Subcutaneous adipose tissue (tissue), 4 donors: ENCODE data around the gene MYMX. TPM values are rescaled to one million over a fixed set of nuclear protein-coding genes. Genes with fewer than 3 reads are reported as not detected.

Experiments used
- total RNA-seq, 4 donors: library from RNA; depleted of rRNA; stranded (reverse); fragments of >200 nt; gene quantifications; one replicate each; pipeline ENCODE4 v1.1.0, GENCODE V29; 2016
- TF ChIP-seq, protein P1 (sequence below): fragments of 450-650 bp; IDR thresholded peaks from one replicate; pipeline ENCODE4 v1.5.1; 2016; ENCODE audit warnings: low read depth, mild to moderate bottlenecking, control low read depth, antibody characterized with exemption, moderate library complexity

MYMX gene
- total RNA-seq, 4 donors from 2014 or later = 0.98 to 2.6 (median 1.8) TPM

DNA sequence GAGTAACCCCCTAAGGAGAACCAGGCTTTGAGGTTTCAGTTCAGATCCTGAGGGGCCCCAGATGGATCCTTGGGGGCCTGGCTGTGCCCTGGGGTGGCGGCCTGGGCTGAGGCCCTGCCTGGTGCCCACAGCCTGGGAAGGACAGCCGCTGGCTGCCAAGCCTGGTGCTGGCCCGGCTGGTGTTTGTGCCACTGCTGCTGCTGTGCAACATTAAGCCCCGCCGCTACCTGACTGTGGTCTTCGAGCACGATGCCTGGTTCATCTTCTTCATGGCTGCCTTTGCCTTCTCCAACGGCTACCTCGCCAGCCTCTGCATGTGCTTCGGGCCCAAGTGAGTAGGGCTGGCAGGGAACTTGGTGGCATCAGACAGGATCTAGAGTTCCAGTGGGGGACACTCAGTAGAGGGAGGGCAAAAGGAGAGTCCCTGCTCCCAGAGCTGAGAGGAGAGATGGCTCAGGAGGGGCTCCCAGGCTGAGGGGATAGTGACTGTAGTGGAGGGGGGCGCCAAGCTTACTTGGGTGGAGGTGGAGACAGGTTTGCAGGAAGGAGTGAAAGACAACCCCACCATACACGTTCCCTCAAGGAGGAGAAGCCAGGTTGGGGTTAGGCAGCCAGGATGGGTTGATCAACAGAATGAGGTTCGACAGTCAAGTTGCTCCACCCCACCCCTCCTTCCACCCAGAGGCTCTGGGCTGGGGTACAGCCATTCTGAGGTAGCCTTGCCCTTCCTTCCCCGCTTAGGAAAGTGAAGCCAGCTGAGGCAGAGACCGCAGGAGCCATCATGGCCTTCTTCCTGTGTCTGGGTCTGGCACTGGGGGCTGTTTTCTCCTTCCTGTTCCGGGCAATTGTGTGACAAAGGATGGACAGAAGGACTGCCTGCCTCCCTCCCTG is 16.2 kb downstream of the MYMX start:
- TF ChIP-seq, protein P1, sequence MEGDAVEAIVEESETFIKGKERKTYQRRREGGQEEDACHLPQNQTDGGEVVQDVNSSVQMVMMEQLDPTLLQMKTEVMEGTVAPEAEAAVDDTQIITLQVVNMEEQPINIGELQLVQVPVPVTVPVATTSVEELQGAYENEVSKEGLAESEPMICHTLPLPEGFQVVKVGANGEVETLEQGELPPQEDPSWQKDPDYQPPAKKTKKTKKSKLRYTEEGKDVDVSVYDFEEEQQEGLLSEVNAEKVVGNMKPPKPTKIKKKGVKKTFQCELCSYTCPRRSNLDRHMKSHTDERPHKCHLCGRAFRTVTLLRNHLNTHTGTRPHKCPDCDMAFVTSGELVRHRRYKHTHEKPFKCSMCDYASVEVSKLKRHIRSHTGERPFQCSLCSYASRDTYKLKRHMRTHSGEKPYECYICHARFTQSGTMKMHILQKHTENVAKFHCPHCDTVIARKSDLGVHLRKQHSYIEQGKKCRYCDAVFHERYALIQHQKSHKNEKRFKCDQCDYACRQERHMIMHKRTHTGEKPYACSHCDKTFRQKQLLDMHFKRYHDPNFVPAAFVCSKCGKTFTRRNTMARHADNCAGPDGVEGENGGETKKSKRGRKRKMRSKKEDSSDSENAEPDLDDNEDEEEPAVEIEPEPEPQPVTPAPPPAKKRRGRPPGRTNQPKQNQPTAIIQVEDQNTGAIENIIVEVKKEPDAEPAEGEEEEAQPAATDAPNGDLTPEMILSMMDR = no peak

DNA sequence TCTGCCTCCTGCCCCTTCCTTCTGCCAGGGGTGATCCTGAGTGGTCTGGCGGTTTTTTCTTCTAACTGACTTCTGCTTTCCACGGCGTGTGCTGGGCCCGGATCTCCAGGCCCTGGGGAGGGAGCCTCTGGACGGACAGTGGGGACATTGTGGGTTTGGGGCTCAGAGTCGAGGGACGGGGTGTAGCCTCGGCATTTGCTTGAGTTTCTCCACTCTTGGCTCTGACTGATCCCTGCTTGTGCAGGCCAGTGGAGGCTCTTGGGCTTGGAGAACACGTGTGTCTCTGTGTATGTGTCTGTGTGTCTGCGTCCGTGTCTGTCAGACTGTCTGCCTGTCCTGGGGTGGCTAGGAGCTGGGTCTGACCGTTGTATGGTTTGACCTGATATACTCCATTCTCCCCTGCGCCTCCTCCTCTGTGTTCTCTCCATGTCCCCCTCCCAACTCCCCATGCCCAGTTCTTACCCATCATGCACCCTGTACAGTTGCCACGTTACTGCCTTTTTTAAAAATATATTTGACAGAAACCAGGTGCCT is 16.9 kb downstream of the MYMX start:
- TF ChIP-seq, protein P1 = no peak

DNA sequence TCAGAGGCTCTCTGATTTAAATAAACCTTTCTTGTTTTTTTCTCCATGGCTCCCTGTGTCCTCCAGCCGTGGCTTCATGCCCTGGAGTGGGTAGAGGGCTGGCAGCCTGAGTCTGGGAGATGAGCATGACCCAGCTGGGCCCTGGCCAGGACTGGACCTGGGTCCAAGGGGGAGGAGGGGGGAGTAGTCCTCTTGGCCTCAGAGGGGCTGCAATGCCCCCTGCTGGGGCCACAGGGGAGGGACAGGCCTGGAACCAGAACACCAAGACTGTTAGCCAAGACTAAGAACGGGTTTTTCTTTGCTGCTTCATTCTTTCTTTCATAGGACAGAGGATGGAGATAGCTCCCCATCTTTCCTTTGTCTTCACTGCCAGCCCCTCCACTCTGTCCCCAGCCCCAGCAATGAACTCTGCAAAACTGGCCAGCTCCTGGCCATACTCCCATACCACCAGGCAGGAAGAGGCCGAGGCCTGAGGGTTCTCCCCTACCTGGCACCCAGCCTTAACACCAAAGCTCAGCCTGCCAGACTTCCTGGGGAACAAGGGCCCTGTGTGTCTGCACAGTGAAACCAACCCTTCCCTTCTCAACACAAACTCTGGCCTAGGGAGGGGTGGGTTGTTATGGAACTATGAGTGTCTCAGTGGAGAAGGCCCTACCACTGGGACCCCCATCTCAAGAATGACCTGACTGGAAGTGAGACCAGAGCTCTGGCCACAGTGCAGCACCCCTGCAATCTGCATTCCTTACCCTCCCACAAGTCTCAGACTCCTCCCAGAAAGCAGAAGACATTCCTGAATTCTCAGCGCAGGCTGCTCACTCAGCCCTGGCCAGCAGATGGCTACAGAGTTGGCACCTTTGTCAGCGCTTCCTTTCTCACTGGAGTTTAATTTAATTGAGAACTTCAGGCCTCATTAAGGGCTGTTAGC is 17.6 kb downstream of the MYMX start:
- TF ChIP-seq, protein P1 = no peak

DNA sequence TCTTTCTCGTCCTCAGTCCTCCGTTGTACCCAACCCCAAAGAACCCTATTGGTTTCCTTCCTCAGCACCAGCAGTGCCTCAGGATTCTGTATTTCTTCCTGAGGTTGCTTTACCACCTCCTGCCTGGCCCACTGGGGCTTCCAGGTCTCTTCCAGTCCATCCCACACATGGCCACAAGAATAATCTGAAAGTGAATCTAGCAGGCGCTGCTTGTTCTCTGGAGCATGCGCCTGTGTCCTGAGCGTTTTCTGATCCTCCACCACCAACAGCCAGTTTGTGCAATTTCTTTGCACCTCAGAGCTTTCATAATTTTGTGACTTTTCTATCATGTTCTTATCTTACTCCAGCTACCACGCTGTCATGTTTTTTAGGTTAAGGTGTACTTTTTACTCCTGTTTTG is 18.5 kb downstream of the MYMX start:
- TF ChIP-seq, protein P1 = no peak

DNA sequence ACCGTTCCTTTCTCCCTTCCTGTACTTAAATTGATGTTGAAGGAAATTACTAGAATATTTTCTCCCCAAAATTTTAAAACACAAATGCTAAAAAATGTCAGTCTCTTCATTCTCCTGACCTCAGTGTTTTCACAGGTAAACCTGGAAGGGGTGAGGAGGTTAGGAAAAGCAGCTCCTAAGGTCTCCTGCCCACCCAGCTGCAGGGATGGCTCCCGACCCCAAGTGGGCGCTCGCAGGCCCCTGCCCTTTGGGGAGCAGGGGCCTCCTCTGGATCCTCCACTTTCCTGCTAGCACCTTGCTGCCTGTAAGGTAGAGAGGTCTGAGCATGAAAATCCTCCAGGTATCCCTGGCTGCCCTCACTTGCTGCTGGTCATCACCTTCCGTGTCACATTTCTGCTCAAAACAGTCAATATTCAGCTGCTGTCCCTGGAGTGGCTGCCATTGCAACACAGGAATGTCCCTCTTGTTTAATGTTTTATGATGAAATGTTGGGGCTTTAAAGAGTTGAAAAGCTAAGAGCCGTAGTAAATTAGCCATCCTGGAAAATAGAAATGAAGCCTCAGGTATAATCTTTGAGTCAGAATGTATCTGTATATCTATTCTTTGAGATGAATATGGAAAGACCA is 19.3 kb downstream of the MYMX start:
- TF ChIP-seq, protein P1 = no peak

DNA sequence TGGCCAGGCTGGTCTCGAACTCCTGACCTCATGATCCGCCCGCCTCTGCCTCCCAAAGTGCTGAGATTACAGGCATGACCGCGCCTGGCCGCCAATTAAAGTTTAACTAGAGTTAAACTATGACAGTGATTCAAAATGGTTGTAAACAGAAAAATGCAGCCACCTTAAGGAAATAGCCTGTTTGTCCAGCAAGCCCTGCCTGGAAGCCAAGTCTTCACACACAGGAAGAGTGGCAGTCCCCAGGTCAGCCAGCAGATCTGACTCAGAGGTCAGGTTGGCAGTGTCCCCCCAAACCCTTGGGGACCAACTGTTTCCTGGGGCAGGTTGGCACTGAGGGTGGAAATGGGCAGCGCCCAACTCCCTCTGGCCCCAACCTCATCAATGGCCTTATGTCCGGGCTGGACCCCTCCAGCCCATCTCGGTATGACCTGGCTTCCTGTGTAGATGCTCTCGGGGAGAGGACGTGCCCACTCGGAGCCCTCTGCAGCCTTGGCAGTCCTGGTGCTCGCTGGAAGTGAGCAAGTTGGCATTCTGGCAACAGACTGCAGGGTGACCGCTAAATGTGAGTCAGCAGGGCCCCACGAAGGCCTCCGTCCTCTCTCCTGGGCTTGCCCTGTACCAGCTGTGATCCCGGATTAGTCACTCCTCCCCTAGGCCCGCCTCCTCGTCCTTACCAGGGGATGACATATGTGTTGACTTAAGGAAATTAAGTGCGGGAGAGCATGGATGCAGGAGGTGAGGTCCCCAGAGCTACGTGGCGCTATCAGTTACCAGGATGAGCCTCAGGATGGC is 20.5 kb downstream of the MYMX start:
- TF ChIP-seq, protein P1 = no peak
